NCI-H510A (cell line): ENCODE results near the gene GSG1L.

Source experiments
- DNase-seq: peaks from one replicate; lab custom pipeline; 2025; lab: John Stamatoyannopoulos, UW

GSG1L gene

GRCh38 chr16:28062847-28063521 lies 530 bp downstream of the GSG1L start:
- DNase-seq, result no peak

- no peak for DNase-seq
Observed at GRCh38 chr16:28062261-28062846, 1.2 kb downstream of the GSG1L start.

GRCh38 chr16:28061352-28062101 lies 2.0 kb downstream of the GSG1L start:
- DNase-seq, result no peak

GRCh38 chr16:28059841-28060575 lies 3.5 kb downstream of the GSG1L start:
- DNase-seq, result no peak

GRCh38 chr16:28058839-28059589 lies 4.5 kb downstream of the GSG1L start:
- no peak for DNase-seq

- no peak for DNase-seq
Observed at GRCh38 chr16:28057949-28058348, 5.6 kb downstream of the GSG1L start.

- DNase-seq, result no peak
Observed at GRCh38 chr16:28053461-28053860, 10.1 kb downstream of the GSG1L start.

GRCh38 chr16:28052274-28053128 lies 11.0 kb downstream of the GSG1L start:
- no peak for DNase-seq

GRCh38 chr16:28051486-28051885 lies 12.0 kb downstream of the GSG1L start:
- no peak for DNase-seq

GRCh38 chr16:28042811-28043210 lies 20.7 kb downstream of the GSG1L start:
- no peak for DNase-seq

- no peak for DNase-seq
Observed at GRCh38 chr16:28041615-28042014, 21.9 kb downstream of the GSG1L start.

GRCh38 chr16:28040039-28040438 lies 23.5 kb downstream of the GSG1L start:
- no peak for DNase-seq

GRCh38 chr16:28039493-28039892 lies 24.0 kb downstream of the GSG1L start:
- DNase-seq, result no peak

- DNase-seq, result no peak
Observed at GRCh38 chr16:28038409-28038808, 25.1 kb downstream of the GSG1L start.

GRCh38 chr16:28035866-28036393 lies 27.6 kb downstream of the GSG1L start:
- no peak for DNase-seq

- no peak for DNase-seq
Observed at GRCh38 chr16:28033870-28034269, 29.6 kb downstream of the GSG1L start.

- DNase-seq, result no peak
Observed at GRCh38 chr16:28029387-28030002, 34.0 kb downstream of the GSG1L start.

GRCh38 chr16:28027055-28027454 lies 36.5 kb downstream of the GSG1L start:
- DNase-seq, result no peak

- no peak for DNase-seq
Observed at GRCh38 chr16:28025631-28026030, 37.9 kb downstream of the GSG1L start.

GRCh38 chr16:28019218-28019617 lies 44.3 kb downstream of the GSG1L start:
- no peak for DNase-seq
